Cardiac fibroblast (primary cell): ENCODE measurements around the gene GORASP2.

Experiments used
- DNase-seq, 2 donors: peaks; one replicate each; pipeline versions ENCODE4 v3.0.0 to v3.0.0-alpha.2; 2010; ENCODE audit warnings: low read depth in 2 of 2
- H3K4me3 ChIP-seq, 2 donors: replicated peaks in 1 of 2; 1 replicate in 1 of 2; 2 replicates in 1 of 2; pipeline ENCODE4 v1.5.1; 2011; ENCODE audit warnings: low read depth in 2 of 2, low read length in 2 of 2, mild to moderate bottlenecking in 2 of 2, moderate library complexity in 1 of 2
- TF ChIP-seq, protein P1 (sequence below): IDR thresholded peaks from one replicate; pipeline ENCODE4 v1.5.1; 2011; ENCODE audit warnings: low read depth, mild to moderate bottlenecking, low read length, inconsistent platforms

GORASP2 gene

DNA sequence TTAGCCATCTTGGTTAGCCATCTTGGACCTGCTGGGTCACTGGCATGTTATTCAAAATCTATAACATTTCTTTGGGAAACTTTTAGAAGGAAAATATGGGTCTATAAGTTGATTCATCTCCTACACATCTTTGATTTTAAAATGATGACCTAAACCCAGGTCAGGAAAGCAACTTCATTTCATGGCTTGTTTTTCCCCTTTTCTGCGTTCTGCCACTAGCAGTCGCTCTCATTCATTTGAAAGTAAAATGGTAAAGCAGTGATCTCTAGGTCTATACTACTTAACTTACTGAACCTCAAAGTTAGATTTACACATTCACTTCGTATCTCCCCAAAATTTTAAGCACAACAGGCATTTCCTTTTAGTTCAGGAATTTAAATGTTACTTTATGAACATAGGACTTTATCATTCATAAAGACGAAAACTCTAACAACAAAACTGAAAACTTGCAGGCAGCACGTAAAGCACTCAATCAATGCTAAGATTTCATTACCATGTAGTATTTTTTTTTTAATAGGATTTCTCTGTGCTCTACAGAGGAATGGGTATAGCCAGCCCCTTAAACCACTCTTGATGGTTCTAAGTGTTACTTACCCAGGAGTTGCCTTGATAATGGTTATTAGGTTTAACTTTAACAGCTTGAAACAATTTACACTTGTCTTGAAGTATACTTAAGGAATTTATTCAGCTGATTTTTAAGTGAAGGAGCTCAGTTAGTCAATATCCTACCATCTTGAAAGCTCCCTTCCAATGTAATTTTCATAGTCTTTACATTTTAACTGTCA is 62.5 kb downstream of the GORASP2 start:
- H3K4me3 ChIP-seq: no peak overlapping the region
- no peak for DNase-seq
- TF ChIP-seq, protein P1, sequence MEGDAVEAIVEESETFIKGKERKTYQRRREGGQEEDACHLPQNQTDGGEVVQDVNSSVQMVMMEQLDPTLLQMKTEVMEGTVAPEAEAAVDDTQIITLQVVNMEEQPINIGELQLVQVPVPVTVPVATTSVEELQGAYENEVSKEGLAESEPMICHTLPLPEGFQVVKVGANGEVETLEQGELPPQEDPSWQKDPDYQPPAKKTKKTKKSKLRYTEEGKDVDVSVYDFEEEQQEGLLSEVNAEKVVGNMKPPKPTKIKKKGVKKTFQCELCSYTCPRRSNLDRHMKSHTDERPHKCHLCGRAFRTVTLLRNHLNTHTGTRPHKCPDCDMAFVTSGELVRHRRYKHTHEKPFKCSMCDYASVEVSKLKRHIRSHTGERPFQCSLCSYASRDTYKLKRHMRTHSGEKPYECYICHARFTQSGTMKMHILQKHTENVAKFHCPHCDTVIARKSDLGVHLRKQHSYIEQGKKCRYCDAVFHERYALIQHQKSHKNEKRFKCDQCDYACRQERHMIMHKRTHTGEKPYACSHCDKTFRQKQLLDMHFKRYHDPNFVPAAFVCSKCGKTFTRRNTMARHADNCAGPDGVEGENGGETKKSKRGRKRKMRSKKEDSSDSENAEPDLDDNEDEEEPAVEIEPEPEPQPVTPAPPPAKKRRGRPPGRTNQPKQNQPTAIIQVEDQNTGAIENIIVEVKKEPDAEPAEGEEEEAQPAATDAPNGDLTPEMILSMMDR: no peak

DNA sequence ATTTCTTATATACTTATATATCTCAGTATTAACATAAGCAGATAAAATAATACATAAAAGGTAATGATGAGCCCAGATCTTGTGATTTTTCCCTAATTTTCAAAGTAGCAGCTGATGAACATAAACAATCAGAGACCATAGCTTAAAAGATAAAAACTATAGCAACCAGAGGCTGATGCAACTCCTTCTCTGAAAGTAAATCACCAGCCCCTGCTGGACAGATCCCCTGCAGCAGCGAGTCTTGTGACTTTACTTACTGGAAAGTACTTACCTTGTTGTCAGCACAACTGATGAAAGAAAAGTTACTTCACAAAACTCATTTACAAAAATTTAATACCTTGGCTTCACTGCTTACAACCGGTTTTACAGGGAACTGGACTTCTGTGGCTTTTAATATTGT is 67.3 kb downstream of the GORASP2 start:
- DNase-seq: peak in 1 of 2 donors; percentile 20
- no peak overlapping the region for H3K4me3 ChIP-seq
- TF ChIP-seq, protein P1: no peak

DNA sequence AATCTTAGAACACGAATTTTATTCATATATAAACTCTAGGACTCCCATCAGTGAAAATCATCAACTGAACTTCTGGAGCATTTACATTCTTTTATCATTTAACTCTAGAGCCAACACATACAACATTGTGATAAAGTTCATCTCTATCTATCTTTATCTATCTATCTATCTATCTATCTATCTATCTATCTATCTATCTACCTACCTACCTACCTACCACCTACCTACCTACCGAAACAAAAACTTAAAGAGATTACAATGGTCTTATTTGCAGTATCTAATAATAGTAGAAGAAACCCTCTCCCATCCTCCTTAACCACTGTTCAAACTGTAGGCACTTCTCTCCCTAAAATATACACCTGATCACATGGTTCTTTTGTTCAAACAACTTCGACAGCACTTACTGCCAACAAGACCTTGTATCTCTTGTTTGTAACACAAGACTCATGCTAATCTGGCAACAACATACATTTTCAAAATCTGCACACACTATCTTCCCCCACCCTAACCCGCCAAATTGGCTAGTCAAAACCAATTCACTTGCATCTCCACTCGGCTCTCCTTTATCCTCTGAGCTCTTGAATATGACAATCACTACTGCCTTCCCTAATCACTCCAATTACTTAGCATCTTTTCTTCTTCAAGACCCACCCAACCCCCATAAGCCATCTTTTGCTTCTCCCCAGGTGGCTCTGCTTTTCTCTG is 69.0 kb downstream of the GORASP2 start:
- no peak for DNase-seq
- no peak overlapping the region for H3K4me3 ChIP-seq
- TF ChIP-seq, protein P1: no peak

DNA sequence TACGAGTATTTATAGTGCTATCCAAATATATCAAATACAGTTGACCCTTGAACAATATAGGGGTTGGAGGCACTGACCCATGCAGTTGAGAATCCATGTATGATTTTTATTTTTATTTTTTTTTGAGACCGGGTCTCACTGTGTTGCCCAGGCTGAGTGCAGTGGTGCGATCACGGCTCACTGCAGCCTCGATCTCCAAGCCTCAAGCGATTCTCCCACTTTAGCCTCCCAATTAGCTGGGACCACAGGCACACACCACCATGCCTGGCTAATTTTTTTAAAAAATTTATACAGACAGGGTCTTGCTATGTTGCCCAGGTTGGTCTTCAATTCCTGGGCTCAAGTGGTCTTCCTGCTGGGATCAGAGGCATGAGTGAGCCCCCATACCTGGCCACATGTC is 70.6 kb downstream of the GORASP2 start:
- TF ChIP-seq, protein P1: no peak
- no peak for DNase-seq
- H3K4me3 ChIP-seq: no peak overlapping the region

DNA sequence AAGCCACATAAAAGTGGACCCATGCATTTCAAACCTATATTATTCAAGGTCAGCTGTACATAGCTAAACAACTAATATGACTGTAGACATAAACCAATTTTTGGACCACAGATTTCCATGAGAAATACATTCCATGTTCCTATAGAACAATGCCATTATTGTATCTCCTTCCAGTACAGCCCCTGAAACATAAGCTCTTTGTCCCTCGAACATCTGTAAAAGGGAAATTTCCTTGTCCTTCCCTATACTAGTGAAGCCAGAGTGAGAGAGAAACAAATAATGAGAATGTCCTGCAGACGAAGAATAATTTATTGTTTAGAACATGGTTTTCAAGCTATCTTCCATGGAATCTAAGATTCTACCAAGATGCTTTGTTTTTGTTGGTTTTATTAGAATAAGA is 75.3 kb downstream of the GORASP2 start:
- H3K4me3 ChIP-seq: no peak overlapping the region
- no peak for DNase-seq
- TF ChIP-seq, protein P1: no peak

DNA sequence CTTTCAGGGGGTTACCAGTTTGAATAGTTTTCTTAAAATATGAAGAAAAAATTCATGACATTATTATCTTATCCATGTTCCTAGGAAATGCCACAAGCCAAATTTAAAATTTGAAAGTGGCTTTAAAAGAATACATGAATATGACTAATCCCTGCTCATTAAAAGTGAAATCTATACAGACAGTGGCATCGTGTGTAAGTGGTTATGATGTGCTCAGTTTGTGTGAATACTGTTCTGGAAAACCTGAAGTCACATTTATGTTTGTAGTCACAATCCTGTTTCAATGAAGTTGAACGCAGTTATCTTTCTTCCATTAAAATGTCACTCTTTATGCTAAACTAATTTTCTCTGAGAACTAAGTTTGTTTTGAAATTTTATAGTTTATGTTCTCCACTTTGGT is 75.8 kb downstream of the GORASP2 start:
- no peak for DNase-seq
- H3K4me3 ChIP-seq: no peak overlapping the region
- TF ChIP-seq, protein P1: no peak
